ENCODE results near the gene ARAP2.

Gene ARAP2

GRCh38 chr4:36226430-36227227 is 17.7 kb downstream of the ARAP2 start:
- H3K9ac ChIP-seq (ENCODE audit: low read length) = no peak overlapping the region
- H3K27me3 ChIP-seq (ENCODE audit: control insufficient read depth, insufficient read depth, low read length) = no peaks in the 10 kb centered on the region
- H3K27ac ChIP-seq (ENCODE audit: low read depth, low read length) = no peak overlapping the region
- no peaks in the 10 kb centered on the region for H3K4me1 ChIP-seq (ENCODE audit: control insufficient read depth, insufficient read depth, low read length)
- H3K4me3 ChIP-seq (ENCODE audit: low read length) = no peak overlapping the region
- H3K36me3 ChIP-seq (ENCODE audit: control insufficient read depth, insufficient read depth, low read length) = no peaks in the 10 kb centered on the region

- Histone ChIP-seq H3K27me3 (ENCODE audit: control insufficient read depth, insufficient read depth, low read length) (no peaks in the 10 kb centered on the region), H3K27ac (ENCODE audit: low read depth, low read length) (no peak overlapping the region), H3K9ac (ENCODE audit: low read length) (no peak overlapping the region), H3K36me3 (ENCODE audit: control insufficient read depth, insufficient read depth, low read length) (no peaks in the 10 kb centered on the region), H3K4me3 (ENCODE audit: low read length) (no peak overlapping the region), H3K4me1 (ENCODE audit: control insufficient read depth, insufficient read depth, low read length) (no peaks in the 10 kb centered on the region)
Measured at GRCh38 chr4:36224972-36225903, 19.1 kb downstream of the ARAP2 start.

GRCh38 chr4:36222702-36223101 is 21.6 kb downstream of the ARAP2 start:
- no peak overlapping the region for H3K4me3 ChIP-seq (ENCODE audit: low read length)
- H3K27ac ChIP-seq (ENCODE audit: low read depth, low read length) = no peak overlapping the region
- no peaks in the 10 kb centered on the region for H3K36me3 ChIP-seq (ENCODE audit: control insufficient read depth, insufficient read depth, low read length)
- no peaks in the 10 kb centered on the region for H3K27me3 ChIP-seq (ENCODE audit: control insufficient read depth, insufficient read depth, low read length)
- H3K4me1 ChIP-seq (ENCODE audit: control insufficient read depth, insufficient read depth, low read length) = no peaks in the 10 kb centered on the region
- H3K9ac ChIP-seq (ENCODE audit: low read length) = no peak overlapping the region

GRCh38 chr4:36220776-36221175 is 23.5 kb downstream of the ARAP2 start:
- no peaks in the 10 kb centered on the region for H3K27me3 ChIP-seq (ENCODE audit: control insufficient read depth, insufficient read depth, low read length)
- H3K4me3 ChIP-seq (ENCODE audit: low read length) = no peak overlapping the region
- H3K4me1 ChIP-seq (ENCODE audit: control insufficient read depth, insufficient read depth, low read length) = no peaks in the 10 kb centered on the region
- H3K9ac ChIP-seq (ENCODE audit: low read length) = no peak overlapping the region
- H3K27ac ChIP-seq (ENCODE audit: low read depth, low read length) = no peak overlapping the region
- H3K36me3 ChIP-seq (ENCODE audit: control insufficient read depth, insufficient read depth, low read length) = no peaks in the 10 kb centered on the region

- no peak overlapping the region for H3K27ac ChIP-seq (ENCODE audit: low read depth, low read length)
- no peak overlapping the region for H3K4me3 ChIP-seq (ENCODE audit: low read length)
- no peaks in the 10 kb centered on the region for H3K27me3 ChIP-seq (ENCODE audit: control insufficient read depth, insufficient read depth, low read length)
- no peaks in the 10 kb centered on the region for H3K4me1 ChIP-seq (ENCODE audit: control insufficient read depth, insufficient read depth, low read length)
- no peak overlapping the region for H3K9ac ChIP-seq (ENCODE audit: low read length)
- H3K36me3 ChIP-seq (ENCODE audit: control insufficient read depth, insufficient read depth, low read length) = no peaks in the 10 kb centered on the region
Measured at GRCh38 chr4:36218121-36218520, 26.2 kb downstream of the ARAP2 start.

GRCh38 chr4:36215627-36216026 is 28.7 kb downstream of the ARAP2 start:
- Histone ChIP-seq H3K36me3 (ENCODE audit: control insufficient read depth, insufficient read depth, low read length) (no peaks in the 10 kb centered on the region), H3K27ac (ENCODE audit: low read depth, low read length) (no peak overlapping the region), H3K4me1 (ENCODE audit: control insufficient read depth, insufficient read depth, low read length) (no peaks in the 10 kb centered on the region), H3K4me3 (ENCODE audit: low read length) (no peak overlapping the region), H3K27me3 (ENCODE audit: control insufficient read depth, insufficient read depth, low read length) (no peaks in the 10 kb centered on the region), H3K9ac (ENCODE audit: low read length) (no peak overlapping the region)

- H3K27me3 ChIP-seq (ENCODE audit: control insufficient read depth, insufficient read depth, low read length) = no peaks in the 10 kb centered on the region
- H3K4me3 ChIP-seq (ENCODE audit: low read length) = no peak overlapping the region
- H3K4me1 ChIP-seq (ENCODE audit: control insufficient read depth, insufficient read depth, low read length) = no peaks in the 10 kb centered on the region
- H3K36me3 ChIP-seq (ENCODE audit: control insufficient read depth, insufficient read depth, low read length) = no peaks in the 10 kb centered on the region
- no peak overlapping the region for H3K9ac ChIP-seq (ENCODE audit: low read length)
- H3K27ac ChIP-seq (ENCODE audit: low read depth, low read length) = no peak overlapping the region
Measured at GRCh38 chr4:36214735-36215485, 29.4 kb downstream of the ARAP2 start.

GRCh38 chr4:36213977-36214376 is 30.3 kb downstream of the ARAP2 start:
- H3K9ac ChIP-seq (ENCODE audit: low read length) = no peak overlapping the region
- H3K4me1 ChIP-seq (ENCODE audit: control insufficient read depth, insufficient read depth, low read length) = no peaks in the 10 kb centered on the region
- H3K27me3 ChIP-seq (ENCODE audit: control insufficient read depth, insufficient read depth, low read length) = no peaks in the 10 kb centered on the region
- no peak overlapping the region for H3K4me3 ChIP-seq (ENCODE audit: low read length)
- no peak overlapping the region for H3K27ac ChIP-seq (ENCODE audit: low read depth, low read length)
- no peaks in the 10 kb centered on the region for H3K36me3 ChIP-seq (ENCODE audit: control insufficient read depth, insufficient read depth, low read length)

GRCh38 chr4:36211084-36211483 is 33.2 kb downstream of the ARAP2 start:
- Histone ChIP-seq H3K4me3 (ENCODE audit: low read length) (no peak overlapping the region), H3K27ac (ENCODE audit: low read depth, low read length) (no peak overlapping the region), H3K27me3 (ENCODE audit: control insufficient read depth, insufficient read depth, low read length) (no peaks in the 10 kb centered on the region), H3K4me1 (ENCODE audit: control insufficient read depth, insufficient read depth, low read length) (no peaks in the 10 kb centered on the region), H3K36me3 (ENCODE audit: control insufficient read depth, insufficient read depth, low read length) (no peaks in the 10 kb centered on the region), H3K9ac (ENCODE audit: low read length) (no peak overlapping the region)

- no peaks in the 10 kb centered on the region for H3K4me1 ChIP-seq (ENCODE audit: control insufficient read depth, insufficient read depth, low read length)
- no peak overlapping the region for H3K27ac ChIP-seq (ENCODE audit: low read depth, low read length)
Measured at GRCh38 chr4:36209941-36210649, 34.2 kb downstream of the ARAP2 start.

GRCh38 chr4:36208893-36209473 is 35.3 kb downstream of the ARAP2 start:
- Histone ChIP-seq H3K27me3 (ENCODE audit: control insufficient read depth, insufficient read depth, low read length) (no peaks in the 10 kb centered on the region), H3K27ac (ENCODE audit: low read depth, low read length) (no peak overlapping the region), H3K36me3 (ENCODE audit: control insufficient read depth, insufficient read depth, low read length) (no peaks in the 10 kb centered on the region), H3K4me3 (ENCODE audit: low read length) (no peak overlapping the region), H3K9ac (ENCODE audit: low read length) (no peak overlapping the region), H3K4me1 (ENCODE audit: control insufficient read depth, insufficient read depth, low read length) (no peaks in the 10 kb centered on the region)

More at GRCh38 chr4:36209941-36210649, 34.2 kb downstream of the ARAP2 start:
- H3K36me3 ChIP-seq (ENCODE audit: control insufficient read depth, insufficient read depth, low read length) = no peaks in the 10 kb centered on the region
- H3K9ac ChIP-seq (ENCODE audit: low read length) = no peak overlapping the region
- H3K27me3 ChIP-seq (ENCODE audit: control insufficient read depth, insufficient read depth, low read length) = no peaks in the 10 kb centered on the region
- H3K4me3 ChIP-seq (ENCODE audit: low read length) = no peak overlapping the region
